Lower leg skin (tissue), 3 donors: ENCODE data around the gene TTC21A.

Experiments used
- POLR2A ChIP-seq, 2 donors: fragments of 450-650 bp; IDR thresholded peaks; one replicate each; pipeline ENCODE4 v1.6.1; 2016 to 2017; ENCODE audit warnings: antibody characterized with exemption in 2 of 2, mild to moderate bottlenecking in 1 of 2, moderate library complexity in 1 of 2
- TF ChIP-seq, protein P1 (sequence below), 3 donors: fragments of 450-650 bp; IDR thresholded peaks; one replicate each; pipeline ENCODE4 v1.5.1; 2016; ENCODE audit warnings: antibody characterized with exemption in 3 of 3, mild to moderate bottlenecking in 3 of 3, moderate library complexity in 2 of 3

- TF ChIP-seq, protein P1, sequence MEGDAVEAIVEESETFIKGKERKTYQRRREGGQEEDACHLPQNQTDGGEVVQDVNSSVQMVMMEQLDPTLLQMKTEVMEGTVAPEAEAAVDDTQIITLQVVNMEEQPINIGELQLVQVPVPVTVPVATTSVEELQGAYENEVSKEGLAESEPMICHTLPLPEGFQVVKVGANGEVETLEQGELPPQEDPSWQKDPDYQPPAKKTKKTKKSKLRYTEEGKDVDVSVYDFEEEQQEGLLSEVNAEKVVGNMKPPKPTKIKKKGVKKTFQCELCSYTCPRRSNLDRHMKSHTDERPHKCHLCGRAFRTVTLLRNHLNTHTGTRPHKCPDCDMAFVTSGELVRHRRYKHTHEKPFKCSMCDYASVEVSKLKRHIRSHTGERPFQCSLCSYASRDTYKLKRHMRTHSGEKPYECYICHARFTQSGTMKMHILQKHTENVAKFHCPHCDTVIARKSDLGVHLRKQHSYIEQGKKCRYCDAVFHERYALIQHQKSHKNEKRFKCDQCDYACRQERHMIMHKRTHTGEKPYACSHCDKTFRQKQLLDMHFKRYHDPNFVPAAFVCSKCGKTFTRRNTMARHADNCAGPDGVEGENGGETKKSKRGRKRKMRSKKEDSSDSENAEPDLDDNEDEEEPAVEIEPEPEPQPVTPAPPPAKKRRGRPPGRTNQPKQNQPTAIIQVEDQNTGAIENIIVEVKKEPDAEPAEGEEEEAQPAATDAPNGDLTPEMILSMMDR (IDR thresholded peaks at IDR 0.05) = no peak
- TF ChIP-seq POLR2A (IDR thresholded peaks at IDR 0.05) = no peak
Observed at GRCh38 chr3:39170461-39170860, 63.0 kb downstream of the TTC21A start.
